Panc1 (cell line): ENCODE measurements around the gene WNT7B. TPM values are rescaled to one million over a fixed set of nuclear protein-coding genes. Genes with fewer than 3 reads are reported as not detected.
A peak's percentile ranks its signal among the peaks of the same experiment; 100 is the strongest.

Source experiments
- ATAC-seq: fragments of 200-7000 bp; cut with Tn5 transposase; 2 replicates; pipeline ENCODE4 v1.9.1; 2020; ENCODE audit warnings: mild to moderate bottlenecking, moderate library complexity
- BruUV-seq: library from RNA; stranded (reverse); fragments of 400-500 nt; replicated peaks from 2 replicates; lab custom pipeline; 2021; lab: Mats Ljungman, UMichigan
- CTCF ChIA-PET: fragments of 300-600 bp; sonication (Branson Sonifier 250); formaldehyde crosslinking; loops from one replicate; lab custom pipeline; 2022; ENCODE audit warnings: antibody characterized with exemption; lab: Charles Lee
- POLR2A ChIA-PET: fragments of 300-600 bp; sonication (Branson Sonifier 250); formaldehyde crosslinking; loops from one replicate; lab custom pipeline; 2022; ENCODE audit warnings: antibody characterized with exemption; lab: Charles Lee
- DNase-seq: peaks from one replicate; pipeline ENCODE4 v3.0.0-alpha.2; 2010; ENCODE audit warnings: low read depth, low spot score
- H3K27ac ChIP-seq: 2 replicates; pipeline ENCODE4 v1.5.1; 2011; ENCODE audit warnings: mild to moderate bottlenecking, low read length, inconsistent platforms
- H3K27me3 ChIP-seq: fragments of 200-500 bp; sonication (Bioruptor generic); 2 replicates; pipeline ENCODE4 v1.6.0; 2014; ENCODE audit warnings: low read length, inconsistent platforms; ENCODE audit not compliant: control insufficient read depth, insufficient read depth
- H3K36me3 ChIP-seq: fragments of 200-500 bp; sonication (Bioruptor generic); 2 replicates; pipeline ENCODE4 v1.5.1; 2014; ENCODE audit warnings: inconsistent platforms, mild to moderate bottlenecking, low read length, moderate library complexity; ENCODE audit not compliant: control insufficient read depth, insufficient read depth
- H3K4me1 ChIP-seq: 2 replicates; pipeline ENCODE4 v1.5.1; 2011; ENCODE audit warnings: inconsistent platforms, mild to moderate bottlenecking, low read length, moderate library complexity; ENCODE audit not compliant: control insufficient read depth, insufficient read depth
- H3K4me3 ChIP-seq, 2 experiments: 2 replicates each; pipeline ENCODE4 v1.5.1; 2011 to 2012; ENCODE audit warnings: low read depth in 2 of 2, low read length in 2 of 2, mild to moderate bottlenecking in 2 of 2, inconsistent platforms in 1 of 2, moderate library complexity in 1 of 2
- H3K9me3 ChIP-seq: fragments of 200-500 bp; sonication (Bioruptor generic); 2 replicates; pipeline ENCODE4 v1.5.1; 2014; ENCODE audit warnings: low read depth, mild to moderate bottlenecking, inconsistent platforms, low read length, moderate library complexity; ENCODE audit not compliant: control insufficient read depth, insufficient read depth
- POLR2AphosphoS5 ChIP-seq: IDR thresholded peaks from 2 replicates; pipeline ENCODE4 v1.6.1; 2012; ENCODE audit warnings: mild to moderate bottlenecking, low read depth, low read length, moderate library complexity
- SIN3A ChIP-seq: IDR thresholded peaks from 2 replicates; pipeline ENCODE4 v1.6.1; 2012; ENCODE audit warnings: low read depth, mild to moderate bottlenecking, low read length, moderate library complexity, borderline replicate concordance; ENCODE audit not compliant: insufficient read depth
- TCF7L2 ChIP-seq: IDR thresholded peaks from 2 replicates; pipeline ENCODE4 v1.6.1; 2011; ENCODE audit warnings: mild to moderate bottlenecking, low read depth, low read length, inconsistent platforms
- in situ Hi-C: cut with HindIII; loops from 2 replicates; pipeline ENCODE4 v1.10.0; 2016; ENCODE audit warnings: low sequenced_read_pairs, low pct_unique_long_range_greater_than_20kb
- intact Hi-C: fragments of 100-400 bp; cut with micrococcal nuclease; formaldehyde crosslinking; loops from one replicate; pipeline ENCODE4 v1.10.0; 2022; ENCODE audit not compliant: unreplicated experiment
- total RNA-seq: library from RNA; stranded (reverse); gene quantifications from one replicate; pipeline ENCODE4 v1.2.1, GENCODE V29; 2021; ENCODE audit not compliant: unreplicated experiment
- TF ChIP-seq, protein P1 (sequence below): fragments of 450-650 bp; IDR thresholded peaks from 2 replicates; pipeline ENCODE4 v1.5.1; 2017; ENCODE audit warnings: mild to moderate bottlenecking
- TF ChIP-seq, protein P2 (sequence below), 2 experiments: IDR thresholded peaks; 2 replicates each; pipeline ENCODE4 v1.6.1; 2011 to 2012; ENCODE audit warnings: low read depth in 2 of 2, control low read depth in 1 of 2, low read length in 1 of 2, mild to moderate bottlenecking in 1 of 2, moderate library complexity in 1 of 2; ENCODE audit not compliant: insufficient read depth in 1 of 2

The WNT7B gene
- total RNA-seq, 1 experiment from 2014 or later, result 52.1 TPM

DNA sequence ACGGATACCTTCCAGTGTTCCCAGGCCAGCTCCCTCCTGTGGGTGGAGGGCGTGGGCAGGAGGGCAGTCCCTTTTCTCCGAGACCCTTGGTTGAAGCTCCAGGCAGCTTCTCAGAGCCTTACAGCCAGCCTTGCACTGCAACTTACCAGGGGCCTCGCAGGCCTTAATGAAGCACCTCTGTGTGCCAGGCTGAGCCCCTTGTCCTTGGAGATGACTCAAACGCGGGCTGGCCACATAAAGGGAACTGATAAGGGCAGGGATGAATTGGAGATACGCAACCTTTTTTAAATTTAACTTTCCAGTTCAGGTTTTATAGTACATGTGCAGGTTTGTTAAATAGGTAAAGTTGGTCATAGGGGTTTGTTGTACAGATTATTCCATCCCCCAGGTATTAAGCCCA is 72.7 kb downstream of the WNT7B start:
- H3K4me3 ChIP-seq, result no peak overlapping the region

DNA sequence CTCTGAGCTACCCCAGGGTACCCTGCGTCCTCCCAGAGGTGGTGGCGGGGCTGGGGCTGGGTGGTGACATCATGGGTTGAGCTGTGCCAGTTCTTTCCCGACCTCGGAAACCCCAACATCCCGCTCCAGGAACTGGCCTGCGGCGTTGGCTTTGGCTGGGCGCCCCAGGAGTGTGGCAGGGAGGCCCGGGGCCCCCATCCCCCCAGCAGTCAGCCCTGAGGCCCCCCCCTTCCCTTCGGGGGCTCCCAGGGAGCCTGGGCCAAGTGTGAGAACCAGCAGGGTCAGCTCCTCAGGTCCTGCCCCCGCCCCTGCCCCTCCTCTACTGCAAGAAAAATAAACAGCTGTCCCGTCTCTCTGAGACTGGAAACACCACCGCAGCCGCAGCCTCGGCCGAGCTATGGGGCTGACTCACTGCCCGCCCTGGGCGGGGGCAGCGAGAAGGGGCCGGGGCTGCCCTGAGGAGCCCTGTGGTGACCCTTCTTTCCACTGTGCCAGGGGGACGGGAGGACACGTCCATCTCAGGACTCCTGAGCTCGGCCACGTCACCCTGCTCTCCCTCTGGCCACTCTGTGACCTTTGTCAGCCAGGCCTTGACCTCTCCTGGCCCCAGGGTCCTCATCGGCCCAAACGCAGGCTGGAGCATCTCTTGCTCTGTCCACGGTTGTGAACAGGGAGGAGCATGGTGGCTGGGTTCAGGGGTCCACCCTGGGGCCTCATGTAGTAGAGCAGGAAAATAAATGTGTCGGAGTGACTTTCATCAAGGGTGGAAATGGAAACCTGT is 73.4 kb downstream of the WNT7B start:
- CTCF ChIA-PET, result interaction anchor here (0.7 kb wide), 1 partner anchor 97 kb away, joined by 4 read pairs; no protein-coding TSS in a partner anchor
- no peak for DNase-seq

More for the DNA sequence above, 72.7 kb downstream of the WNT7B start:
- ChIA-PET POLR2A (interaction anchor here (0.6 kb wide), 1 partner anchor 263 kb away, joined by 5 read pairs; no protein-coding TSS in a partner anchor), CTCF (no interaction called here)
- ATAC-seq, result no peak
- TF ChIP-seq SIN3A (no peak), TCF7L2 (no peak), POLR2AphosphoS5 (no peak)
- TF ChIP-seq, protein P1, sequence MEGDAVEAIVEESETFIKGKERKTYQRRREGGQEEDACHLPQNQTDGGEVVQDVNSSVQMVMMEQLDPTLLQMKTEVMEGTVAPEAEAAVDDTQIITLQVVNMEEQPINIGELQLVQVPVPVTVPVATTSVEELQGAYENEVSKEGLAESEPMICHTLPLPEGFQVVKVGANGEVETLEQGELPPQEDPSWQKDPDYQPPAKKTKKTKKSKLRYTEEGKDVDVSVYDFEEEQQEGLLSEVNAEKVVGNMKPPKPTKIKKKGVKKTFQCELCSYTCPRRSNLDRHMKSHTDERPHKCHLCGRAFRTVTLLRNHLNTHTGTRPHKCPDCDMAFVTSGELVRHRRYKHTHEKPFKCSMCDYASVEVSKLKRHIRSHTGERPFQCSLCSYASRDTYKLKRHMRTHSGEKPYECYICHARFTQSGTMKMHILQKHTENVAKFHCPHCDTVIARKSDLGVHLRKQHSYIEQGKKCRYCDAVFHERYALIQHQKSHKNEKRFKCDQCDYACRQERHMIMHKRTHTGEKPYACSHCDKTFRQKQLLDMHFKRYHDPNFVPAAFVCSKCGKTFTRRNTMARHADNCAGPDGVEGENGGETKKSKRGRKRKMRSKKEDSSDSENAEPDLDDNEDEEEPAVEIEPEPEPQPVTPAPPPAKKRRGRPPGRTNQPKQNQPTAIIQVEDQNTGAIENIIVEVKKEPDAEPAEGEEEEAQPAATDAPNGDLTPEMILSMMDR, result no peak
- TF ChIP-seq, protein P2, sequence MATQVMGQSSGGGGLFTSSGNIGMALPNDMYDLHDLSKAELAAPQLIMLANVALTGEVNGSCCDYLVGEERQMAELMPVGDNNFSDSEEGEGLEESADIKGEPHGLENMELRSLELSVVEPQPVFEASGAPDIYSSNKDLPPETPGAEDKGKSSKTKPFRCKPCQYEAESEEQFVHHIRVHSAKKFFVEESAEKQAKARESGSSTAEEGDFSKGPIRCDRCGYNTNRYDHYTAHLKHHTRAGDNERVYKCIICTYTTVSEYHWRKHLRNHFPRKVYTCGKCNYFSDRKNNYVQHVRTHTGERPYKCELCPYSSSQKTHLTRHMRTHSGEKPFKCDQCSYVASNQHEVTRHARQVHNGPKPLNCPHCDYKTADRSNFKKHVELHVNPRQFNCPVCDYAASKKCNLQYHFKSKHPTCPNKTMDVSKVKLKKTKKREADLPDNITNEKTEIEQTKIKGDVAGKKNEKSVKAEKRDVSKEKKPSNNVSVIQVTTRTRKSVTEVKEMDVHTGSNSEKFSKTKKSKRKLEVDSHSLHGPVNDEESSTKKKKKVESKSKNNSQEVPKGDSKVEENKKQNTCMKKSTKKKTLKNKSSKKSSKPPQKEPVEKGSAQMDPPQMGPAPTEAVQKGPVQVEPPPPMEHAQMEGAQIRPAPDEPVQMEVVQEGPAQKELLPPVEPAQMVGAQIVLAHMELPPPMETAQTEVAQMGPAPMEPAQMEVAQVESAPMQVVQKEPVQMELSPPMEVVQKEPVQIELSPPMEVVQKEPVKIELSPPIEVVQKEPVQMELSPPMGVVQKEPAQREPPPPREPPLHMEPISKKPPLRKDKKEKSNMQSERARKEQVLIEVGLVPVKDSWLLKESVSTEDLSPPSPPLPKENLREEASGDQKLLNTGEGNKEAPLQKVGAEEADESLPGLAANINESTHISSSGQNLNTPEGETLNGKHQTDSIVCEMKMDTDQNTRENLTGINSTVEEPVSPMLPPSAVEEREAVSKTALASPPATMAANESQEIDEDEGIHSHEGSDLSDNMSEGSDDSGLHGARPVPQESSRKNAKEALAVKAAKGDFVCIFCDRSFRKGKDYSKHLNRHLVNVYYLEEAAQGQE (IDR thresholded peaks at IDR 0.05; ENCODE audit: insufficient read depth in 1 of 2, low read depth in 2 of 2, low read length in 1 of 2), result no peak
- H3K36me3 ChIP-seq, result no peaks in the 10 kb centered on the region
- no TSS peak for BruUV-seq
- intact Hi-C loops, result no loop called here
- no peaks in the 10 kb centered on the region for H3K9me3 ChIP-seq
- H3K27me3 ChIP-seq, result no peaks in the 10 kb centered on the region
- no peak for DNase-seq
- H3K27ac ChIP-seq, result no peak overlapping the region
- in situ Hi-C loops, result no loop called here
- H3K4me1 ChIP-seq, result peaks cover 13% of the 10 kb centered on the region

More for the DNA sequence above, 73.4 kb downstream of the WNT7B start:
- intact Hi-C loops (no loop called here), in situ Hi-C loops (no loop called here)
- POLR2A ChIA-PET, result interaction anchor here (0.6 kb wide), 1 partner anchor 264 kb away, joined by 5 read pairs; no protein-coding TSS in a partner anchor
- Histone ChIP-seq H3K27ac (peak overlapping the region; percentile 52), H3K27me3 (no peaks in the 10 kb centered on the region), H3K36me3 (no peaks in the 10 kb centered on the region), H3K4me1 (peaks cover 13% of the 10 kb centered on the region), H3K9me3 (no peaks in the 10 kb centered on the region), H3K4me3 (peak overlapping the region in 1 of 2 experiments; percentile 14; a peak in 2 of 4 replicates)
- BruUV-seq, result no TSS peak
- TF ChIP-seq, protein P2 (IDR thresholded peaks at IDR 0.05; ENCODE audit: insufficient read depth in 1 of 2, low read depth in 2 of 2, low read length in 1 of 2), result no peak
- TF ChIP-seq, protein P1, result no peak
- no peak for TF ChIP-seq SIN3A
- no peak for TF ChIP-seq POLR2AphosphoS5
- TF ChIP-seq TCF7L2, result no peak
- peak; percentile 83 for ATAC-seq
